Natural killer cell (primary cell): ENCODE results near the gene PPP1R15A. TPM values are rescaled to one million over a fixed set of nuclear protein-coding genes. Genes with fewer than 3 reads are reported as not detected.
"Not testable (repeated sequence)": the region's sequence is repeated elsewhere in the genome, so short reads cannot be mapped to it uniquely, and the experiment has no call there.

ENCODE experiments used
- ATAC-seq, 3 donors: fragments of 150-1000 bp in 2 of 3; fragments of 200-7000 bp in 1 of 3; cut with Tn5 transposase; 1 replicate in 1 of 3; 2 replicates in 2 of 3; pipeline ENCODE4 v1.10.0; 2021; ENCODE audit warnings: mild to moderate bottlenecking in 2 of 3, moderate library complexity in 2 of 3
- DNase-seq, 2 donors: peaks; one replicate each; pipeline versions ENCODE4 v3.0.0 to v3.0.0-alpha.2; 2013 to 2021; ENCODE audit warnings: mixed read lengths in 1 of 2
- H3K27ac ChIP-seq: one replicate; pipeline ENCODE4 v1.5.1; 2013; ENCODE audit warnings: mild to moderate bottlenecking, low read length
- H3K27me3 ChIP-seq: one replicate; pipeline ENCODE4 v1.6.1; 2013; ENCODE audit warnings: low read length; ENCODE audit not compliant: control insufficient read depth, insufficient read depth
- H3K36me3 ChIP-seq: one replicate; pipeline ENCODE4 v1.6.1; 2013; ENCODE audit warnings: low read length; ENCODE audit not compliant: control insufficient read depth, insufficient read depth
- H3K4me1 ChIP-seq: one replicate; pipeline ENCODE4 v1.6.1; 2013; ENCODE audit warnings: low read length; ENCODE audit not compliant: control insufficient read depth, insufficient read depth
- H3K4me3 ChIP-seq: one replicate; pipeline ENCODE4 v1.5.1; 2013; ENCODE audit warnings: low read length
- H3K9me3 ChIP-seq: one replicate; pipeline ENCODE4 v1.6.1; 2013; ENCODE audit warnings: low read length; ENCODE audit not compliant: control insufficient read depth, insufficient read depth
- H3K27ac Mint-ChIP-seq, 2 donors: one replicate each; pipeline ENCODE4 v1.8.0; 2022; ENCODE audit warnings: mild to moderate bottlenecking in 2 of 2, mixed read lengths in 2 of 2, moderate library complexity in 1 of 2
- H3K27me3 Mint-ChIP-seq, 2 donors: one replicate each; pipeline ENCODE4 v1.8.0; 2022; ENCODE audit warnings: low read depth in 2 of 2, mixed read lengths in 2 of 2
- H3K36me3 Mint-ChIP-seq: one replicate; pipeline ENCODE4 v1.8.0; 2022; ENCODE audit warnings: mixed read lengths
- H3K4me1 Mint-ChIP-seq, 2 donors: one replicate each; pipeline ENCODE4 v1.8.0; 2022; ENCODE audit warnings: mixed read lengths in 2 of 2
- H3K4me3 Mint-ChIP-seq: one replicate; pipeline ENCODE4 v1.8.0; 2022; ENCODE audit warnings: mild to moderate bottlenecking, moderate library complexity, mixed read lengths
- H3K9me3 Mint-ChIP-seq, 2 donors: one replicate each; pipeline ENCODE4 v1.8.0; 2022; ENCODE audit warnings: mixed read lengths in 2 of 2
- WGBS: methylation state at CpG from one replicate; pipeline ENCODE4 v1.1.7; 2013; ENCODE audit warnings: missing lambda C conversion rate; ENCODE audit not compliant: insufficient coverage; 5-methylcytosine and 5-hydroxymethylcytosine counted together
- intact Hi-C: fragments of 100-400 bp; cut with micrococcal nuclease; formaldehyde crosslinking; loops from one replicate; pipeline ENCODE4 v1.14.2; 2022
- total RNA-seq, 4 donors: library from RNA; stranded (reverse); fragments of 120-200 nt in 1 of 4; gene quantifications; one replicate each; pipeline versions ENCODE4 v1.2.3 to v1.2.4, GENCODE V29; 2013 to 2022
- TF ChIP-seq, protein P1 (sequence below): fragments of 200-600 bp; IDR thresholded peaks from one replicate; pipeline ENCODE4 v1.8.0; 2022; ENCODE audit warnings: antibody characterized with exemption

PPP1R15A gene
- total RNA-seq, 3 donors from 2014 or later (not counting 1 experiment from before 2014, with no cell fraction given) = 942 to 1,308 (median 1,174) TPM

DNA sequence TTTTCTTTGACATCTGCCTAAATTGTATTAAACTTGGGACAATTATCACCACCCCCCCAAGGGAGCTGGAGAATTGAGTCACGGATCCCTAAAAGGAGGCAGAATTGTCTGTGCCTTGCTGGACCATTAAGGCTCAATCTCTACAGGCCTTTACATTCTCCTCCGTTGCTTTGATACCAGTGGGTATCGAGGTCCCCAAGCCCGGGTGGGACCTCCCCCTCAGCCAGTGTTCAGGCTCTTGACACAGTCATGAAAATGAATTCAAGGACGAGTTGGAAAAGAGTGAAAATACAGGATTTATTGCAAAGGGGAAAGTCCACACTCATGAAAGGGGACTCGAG is 5.6 kb downstream of the PPP1R15A start:
- Mint-ChIP-seq H3K9me3 (peaks cover 0 to 3% of the 10 kb centered on the region in 2 donors), H3K36me3 (peaks cover 20% of the 10 kb centered on the region), H3K4me3 (peak overlapping the region; percentile 47), H3K27ac (peak overlapping the region; percentile 83 to 100), H3K27me3 (peaks cover 0 to 11% of the 10 kb centered on the region in 2 donors), H3K4me1 (peaks cover 34 to 42% of the 10 kb centered on the region in 2 donors)
- Histone ChIP-seq H3K9me3 (no peaks in the 10 kb centered on the region), H3K27me3 (no peaks in the 10 kb centered on the region), H3K4me3 (no peak overlapping the region), H3K27ac (no peak overlapping the region), H3K4me1 (peaks cover 37% of the 10 kb centered on the region), H3K36me3 (peaks cover 30% of the 10 kb centered on the region)
- no peak for ATAC-seq
- TF ChIP-seq, protein P1, sequence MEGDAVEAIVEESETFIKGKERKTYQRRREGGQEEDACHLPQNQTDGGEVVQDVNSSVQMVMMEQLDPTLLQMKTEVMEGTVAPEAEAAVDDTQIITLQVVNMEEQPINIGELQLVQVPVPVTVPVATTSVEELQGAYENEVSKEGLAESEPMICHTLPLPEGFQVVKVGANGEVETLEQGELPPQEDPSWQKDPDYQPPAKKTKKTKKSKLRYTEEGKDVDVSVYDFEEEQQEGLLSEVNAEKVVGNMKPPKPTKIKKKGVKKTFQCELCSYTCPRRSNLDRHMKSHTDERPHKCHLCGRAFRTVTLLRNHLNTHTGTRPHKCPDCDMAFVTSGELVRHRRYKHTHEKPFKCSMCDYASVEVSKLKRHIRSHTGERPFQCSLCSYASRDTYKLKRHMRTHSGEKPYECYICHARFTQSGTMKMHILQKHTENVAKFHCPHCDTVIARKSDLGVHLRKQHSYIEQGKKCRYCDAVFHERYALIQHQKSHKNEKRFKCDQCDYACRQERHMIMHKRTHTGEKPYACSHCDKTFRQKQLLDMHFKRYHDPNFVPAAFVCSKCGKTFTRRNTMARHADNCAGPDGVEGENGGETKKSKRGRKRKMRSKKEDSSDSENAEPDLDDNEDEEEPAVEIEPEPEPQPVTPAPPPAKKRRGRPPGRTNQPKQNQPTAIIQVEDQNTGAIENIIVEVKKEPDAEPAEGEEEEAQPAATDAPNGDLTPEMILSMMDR = no peak
- intact Hi-C loops = loop anchor here (10.0 kb wide), 1 partner anchor 243 kb away; the partner anchor contains the start of gene DBP
- DNase-seq = peak; percentile 26 to 53
- whole genome bisulfite sequencing = 97% methylated on average over 6 of the region's 6 CpGs

DNA sequence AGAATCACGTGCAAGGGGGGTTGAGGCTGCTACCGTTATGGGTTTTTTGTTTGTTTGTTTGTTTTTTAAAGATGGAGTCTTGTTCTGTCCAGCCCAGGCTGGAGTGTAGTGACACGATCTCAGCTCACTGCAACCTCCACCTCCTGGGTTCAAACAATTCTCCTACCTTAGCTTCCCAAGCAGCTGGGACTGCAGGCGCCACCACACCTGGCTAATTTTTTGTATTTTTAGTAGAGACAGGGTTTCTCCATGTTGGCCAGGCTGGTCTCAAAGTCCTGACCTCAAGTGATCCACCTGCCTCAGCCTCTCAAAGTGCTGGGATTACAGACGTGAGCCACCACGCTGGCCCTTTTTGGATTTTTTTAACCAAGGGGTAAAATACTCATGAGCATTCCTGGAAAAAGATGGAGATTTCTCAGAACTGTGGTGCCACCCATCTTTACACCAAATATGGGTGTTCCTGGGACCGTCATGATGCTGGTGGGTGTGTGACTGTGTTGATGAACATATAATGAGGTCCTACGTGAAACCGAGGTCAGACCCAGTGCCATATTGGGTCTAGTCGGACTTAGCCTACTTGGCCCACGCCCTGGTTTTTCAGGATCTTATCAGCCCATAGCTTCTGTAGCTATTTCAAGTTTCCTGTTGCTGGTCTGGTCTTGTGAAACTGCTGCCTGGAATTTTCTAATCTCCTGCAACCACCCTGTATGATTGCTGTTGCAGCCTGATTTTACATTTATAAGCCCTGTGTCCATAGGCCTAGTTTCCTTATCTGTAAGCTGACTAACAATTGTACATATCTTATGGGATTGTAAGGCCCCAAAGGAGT is 6.2 kb downstream of the PPP1R15A start:
- no peak overlapping the region for H3K4me3 ChIP-seq
- intact Hi-C loops = loop anchor here (10.0 kb wide), 1 partner anchor 244 kb away; the partner anchor contains the start of gene DBP
- peaks cover 29% of the 10 kb centered on the region for H3K36me3 ChIP-seq
- TF ChIP-seq, protein P1 = no peak
- peaks cover 31% of the 10 kb centered on the region for H3K4me1 ChIP-seq
- H3K27ac Mint-ChIP-seq = peak overlapping the region; percentile 83 to 100
- no peaks in the 10 kb centered on the region for H3K27me3 ChIP-seq
- peaks cover 0 to 3% of the 10 kb centered on the region in 2 donors for H3K9me3 Mint-ChIP-seq
- WGBS = 86% methylated on average over 9 of the region's 11 CpGs
- H3K27ac ChIP-seq = no peak overlapping the region
- H3K4me3 Mint-ChIP-seq = peak overlapping the region; percentile 42
- H3K27me3 Mint-ChIP-seq = peaks cover 0 to 11% of the 10 kb centered on the region in 2 donors
- peaks cover 16% of the 10 kb centered on the region for H3K36me3 Mint-ChIP-seq
- peaks cover 28 to 36% of the 10 kb centered on the region in 2 donors for H3K4me1 Mint-ChIP-seq
- DNase-seq (peak; percentile 40 to 58), ATAC-seq (peak in 2 of 3 donors; percentile 7 to 21)
- no peaks in the 10 kb centered on the region for H3K9me3 ChIP-seq

DNA sequence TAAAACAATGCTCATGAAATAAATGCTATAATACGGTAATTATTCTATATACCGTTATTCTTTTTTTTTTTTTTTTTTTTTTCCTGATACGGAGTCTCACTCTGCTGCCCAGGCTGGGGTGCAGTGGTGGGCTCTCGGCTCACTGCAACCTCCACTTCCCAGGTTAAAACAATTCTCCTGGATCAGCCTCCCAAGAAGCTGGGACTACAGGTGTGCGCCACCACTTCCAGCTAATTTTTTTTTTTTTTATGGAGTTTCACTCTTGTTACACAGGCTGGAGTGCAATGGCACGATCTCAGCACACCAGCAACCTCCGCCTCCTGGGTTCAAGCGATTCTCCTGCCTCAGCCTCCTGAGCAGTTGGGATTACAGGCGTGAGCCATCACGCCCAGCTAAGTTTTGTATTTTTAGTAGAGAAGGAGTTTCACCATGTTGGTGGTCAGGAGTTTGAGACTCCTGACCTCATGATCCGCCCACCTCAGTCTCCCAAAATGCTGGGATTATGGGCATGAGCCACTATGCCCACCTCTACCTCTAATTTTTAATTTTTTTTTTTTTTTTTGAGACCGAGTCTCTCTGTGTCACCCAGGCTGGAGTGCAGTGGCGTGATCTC is 6.9 kb downstream of the PPP1R15A start:
- intact Hi-C loops = loop anchor here (10.0 kb wide), 1 partner anchor 244 kb away; the partner anchor contains the start of gene DBP
- H3K4me3 Mint-ChIP-seq = peak overlapping the region; percentile 45
- peaks cover 20 to 29% of the 10 kb centered on the region in 2 donors for H3K4me1 Mint-ChIP-seq
- no peaks in the 10 kb centered on the region for H3K9me3 Mint-ChIP-seq
- Histone ChIP-seq H3K4me1 (peaks cover 24% of the 10 kb centered on the region), H3K27ac (no peak overlapping the region), H3K9me3 (no peaks in the 10 kb centered on the region), H3K27me3 (no peaks in the 10 kb centered on the region), H3K4me3 (no peak overlapping the region), H3K36me3 (peaks cover 22% of the 10 kb centered on the region)
- peaks cover 0 to 4% of the 10 kb centered on the region in 2 donors for H3K27me3 Mint-ChIP-seq
- 93% methylated on average over 10 of the region's 13 CpGs for WGBS
- TF ChIP-seq, protein P1 = no peak
- peak overlapping the region; percentile 58 to 100 for H3K27ac Mint-ChIP-seq
- DNase-seq (no peak), ATAC-seq (no peak)
- H3K36me3 Mint-ChIP-seq = peaks cover 9% of the 10 kb centered on the region

DNA sequence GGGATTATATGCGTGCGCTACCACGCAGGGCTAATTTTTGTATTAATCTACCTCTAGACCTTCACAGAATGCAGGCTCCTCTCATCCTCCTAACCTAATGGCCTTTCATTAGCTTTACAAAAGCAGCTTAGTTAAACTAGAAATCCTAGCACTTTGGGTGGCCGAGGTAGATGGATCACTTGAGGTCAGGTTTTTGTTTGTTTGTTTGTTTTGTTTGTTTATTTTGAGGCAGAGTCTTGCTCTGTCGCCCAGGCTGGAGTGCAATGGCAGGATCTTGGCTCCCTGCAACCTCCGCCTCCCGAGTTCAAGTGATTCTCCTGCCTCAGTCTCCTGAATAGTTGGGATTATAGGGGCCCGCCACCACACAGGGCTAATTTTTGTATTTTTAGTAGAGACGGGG is 7.5 kb downstream of the PPP1R15A start:
- not testable (repeated sequence) for H3K27me3 ChIP-seq, ATAC-seq, H3K27ac ChIP-seq, H3K36me3 Mint-ChIP-seq, H3K9me3 Mint-ChIP-seq, H3K9me3 ChIP-seq, H3K27me3 Mint-ChIP-seq, DNase-seq, H3K4me3 ChIP-seq
- H3K27ac Mint-ChIP-seq = peak overlapping the region; percentile 58 to 100
- WGBS = 87% methylated on average over 9 of the region's 9 CpGs
- intact Hi-C loops = loop anchor here (10.0 kb wide), 1 partner anchor 245 kb away; the partner anchor contains the start of gene DBP
- H3K4me3 Mint-ChIP-seq = peak overlapping the region; percentile 45
- Histone ChIP-seq H3K4me1 (peaks cover 19% of the 10 kb centered on the region), H3K36me3 (peaks cover 16% of the 10 kb centered on the region)
- peaks cover 15 to 23% of the 10 kb centered on the region in 2 donors for H3K4me1 Mint-ChIP-seq
